HG02852 (cell line): ENCODE results near the gene KNSTRN.

Experiments used
- ATAC-seq: cut with Tn5 transposase; IDR thresholded peaks from one replicate; pipeline ENCODE4 v1.9.1; 2021; ENCODE audit warnings: mild to moderate bottlenecking, moderate library complexity; ENCODE audit not compliant: unreplicated experiment

Gene KNSTRN

DNA sequence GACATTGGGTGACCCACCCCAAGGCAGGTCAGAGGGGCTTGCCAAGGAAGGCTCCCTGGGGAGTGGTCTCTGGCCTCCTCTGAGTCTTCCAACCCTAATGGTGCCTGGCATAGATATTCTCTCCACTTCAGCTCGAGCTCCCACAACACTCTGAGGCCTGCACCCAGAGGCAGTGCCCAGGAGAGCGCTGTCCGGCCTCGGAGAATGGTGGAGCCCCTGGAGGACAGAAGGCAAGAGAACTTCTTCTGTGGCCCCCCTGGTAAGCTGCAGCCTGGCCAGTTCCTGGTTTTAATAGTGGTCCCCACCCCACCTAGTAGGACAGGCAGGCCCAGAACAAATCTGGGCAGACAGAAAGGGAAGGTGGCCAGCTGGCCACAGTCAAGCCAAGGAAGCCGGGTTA lies 17.5 kb upstream of the KNSTRN start:
- ATAC-seq, result no peak

DNA sequence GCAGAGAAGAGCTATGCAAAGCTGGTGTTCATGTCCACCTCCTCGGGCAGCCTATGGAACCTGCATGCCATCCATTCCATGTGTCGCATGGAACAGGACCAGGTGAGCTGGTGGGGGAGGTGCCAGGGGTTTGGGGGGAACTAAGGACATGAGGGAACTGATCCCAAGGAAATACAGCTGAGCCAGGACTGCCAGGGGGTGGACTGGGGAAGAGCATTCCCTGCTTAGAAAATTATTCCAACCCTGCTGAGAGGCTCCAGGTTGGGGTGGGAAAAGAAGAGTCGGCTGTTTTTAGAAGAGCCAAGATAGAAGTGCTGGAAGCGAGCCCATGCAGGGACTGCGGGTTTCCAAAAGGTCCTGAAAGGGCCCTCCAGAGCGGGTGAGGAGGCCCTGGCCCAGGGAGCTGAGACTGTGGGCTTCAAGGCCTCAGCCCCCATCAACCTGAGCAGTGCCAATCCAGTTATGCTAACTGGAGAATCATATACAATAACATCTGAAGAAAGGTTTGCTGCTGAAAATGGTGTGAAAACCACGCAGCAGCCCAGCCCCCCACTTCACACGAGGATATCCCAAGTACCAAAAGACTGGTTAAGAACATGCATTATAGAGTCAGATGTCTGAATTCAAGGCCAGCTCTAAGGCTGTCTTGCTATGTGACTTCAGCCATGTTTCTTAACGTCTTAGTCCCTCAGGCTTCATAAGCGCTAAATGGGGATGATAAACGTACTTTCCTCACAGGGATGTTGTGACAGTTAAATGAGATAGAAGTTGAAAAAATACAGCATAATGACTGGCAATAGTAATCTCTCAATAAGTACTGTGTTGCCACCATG lies 16.7 kb upstream of the KNSTRN start:
- no peak for ATAC-seq

DNA sequence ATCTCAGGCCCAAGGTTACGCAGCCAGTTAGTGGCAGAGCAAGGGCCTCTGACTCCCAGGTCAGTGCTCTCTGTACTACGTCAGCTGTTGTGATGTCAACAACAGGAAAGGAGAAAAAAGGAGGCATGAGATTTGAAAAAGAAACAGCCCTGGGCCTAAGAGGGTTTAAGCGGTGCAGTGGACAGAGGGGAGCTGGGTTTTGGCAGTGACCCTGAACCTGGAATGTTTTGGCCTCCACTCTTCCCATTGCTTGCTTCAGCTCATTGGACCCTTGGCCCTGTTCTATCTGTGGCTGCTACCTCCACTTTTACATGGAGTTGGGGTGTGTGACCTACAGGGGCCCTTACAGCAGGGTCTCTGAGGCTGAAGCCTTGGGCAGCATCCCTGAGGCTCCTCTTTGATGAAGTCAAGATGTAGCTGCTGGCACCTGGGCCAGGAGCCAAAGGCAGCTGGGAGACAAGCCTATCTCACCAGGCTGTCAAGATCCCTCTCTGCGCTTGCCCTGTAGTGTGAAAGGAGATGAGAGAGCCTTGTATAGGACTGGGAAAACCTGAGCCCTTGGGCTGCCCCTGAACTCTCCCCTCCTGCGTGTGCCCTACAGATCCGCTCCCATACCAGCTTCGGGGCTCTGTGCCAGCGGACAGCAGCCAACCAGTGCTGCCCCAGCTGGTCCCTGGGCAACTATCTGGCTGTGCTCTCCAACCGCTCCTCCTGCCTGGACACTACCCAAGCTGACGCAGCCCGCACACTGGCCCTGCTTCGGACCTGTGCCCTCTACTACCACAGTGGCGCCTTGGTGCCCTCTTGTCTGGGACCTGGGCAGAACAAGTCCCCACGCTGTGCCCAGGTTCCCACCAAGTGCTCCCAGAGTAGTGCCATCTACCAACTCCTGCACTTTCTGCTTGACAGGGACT lies 15.8 kb upstream of the KNSTRN start:
- no peak for ATAC-seq

DNA sequence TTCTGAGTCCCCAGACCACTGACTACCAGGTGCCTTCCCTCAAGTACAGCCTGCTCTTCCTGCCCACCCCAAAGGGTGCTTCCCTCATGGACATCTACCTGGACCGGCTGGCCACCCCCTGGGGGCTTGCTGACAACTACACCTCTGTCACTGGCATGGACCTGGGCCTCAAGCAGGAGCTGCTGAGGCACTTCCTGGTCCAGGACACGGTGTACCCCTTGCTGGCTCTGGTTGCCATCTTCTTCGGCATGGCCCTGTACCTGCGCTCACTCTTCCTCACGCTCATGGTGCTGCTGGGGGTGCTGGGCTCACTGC lies 15.2 kb upstream of the KNSTRN start:
- no peak for ATAC-seq

DNA sequence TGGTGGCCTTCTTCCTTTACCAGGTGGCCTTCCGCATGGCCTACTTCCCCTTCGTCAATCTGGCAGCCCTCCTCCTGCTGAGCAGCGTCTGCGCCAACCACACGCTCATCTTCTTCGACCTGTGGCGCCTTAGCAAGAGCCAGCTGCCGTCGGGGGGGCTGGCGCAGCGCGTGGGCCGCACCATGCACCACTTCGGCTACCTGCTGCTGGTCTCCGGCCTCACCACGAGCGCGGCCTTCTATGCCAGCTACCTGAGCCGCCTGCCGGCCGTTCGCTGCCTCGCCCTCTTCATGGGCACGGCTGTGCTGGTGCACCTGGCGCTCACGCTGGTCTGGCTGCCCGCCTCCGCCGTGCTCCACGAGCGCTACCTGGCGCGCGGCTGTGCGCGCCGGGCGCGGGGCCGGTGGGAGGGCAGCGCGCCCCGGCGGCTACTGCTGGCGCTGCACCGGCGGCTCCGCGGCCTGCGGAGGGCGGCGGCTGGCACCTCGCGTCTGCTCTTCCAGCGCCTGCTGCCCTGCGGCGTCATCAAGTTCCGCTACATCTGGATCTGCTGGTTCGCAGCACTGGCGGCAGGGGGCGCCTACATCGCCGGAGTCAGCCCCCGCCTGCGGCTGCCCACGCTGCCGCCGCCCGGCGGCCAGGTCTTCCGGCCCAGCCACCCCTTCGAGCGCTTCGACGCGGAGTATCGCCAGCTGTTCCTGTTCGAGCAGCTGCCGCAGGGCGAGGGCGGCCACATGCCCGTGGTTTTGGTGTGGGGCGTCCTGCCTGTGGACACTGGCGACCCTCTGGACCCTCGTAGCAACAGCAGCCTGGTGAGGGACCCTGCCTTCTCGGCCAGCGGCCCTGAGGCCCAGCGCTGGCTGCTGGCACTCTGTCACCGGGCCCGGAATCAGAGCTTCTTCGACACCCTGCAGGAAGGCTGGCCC lies 14.6 kb upstream of the KNSTRN start:
- ATAC-seq, result peak; percentile 80

DNA sequence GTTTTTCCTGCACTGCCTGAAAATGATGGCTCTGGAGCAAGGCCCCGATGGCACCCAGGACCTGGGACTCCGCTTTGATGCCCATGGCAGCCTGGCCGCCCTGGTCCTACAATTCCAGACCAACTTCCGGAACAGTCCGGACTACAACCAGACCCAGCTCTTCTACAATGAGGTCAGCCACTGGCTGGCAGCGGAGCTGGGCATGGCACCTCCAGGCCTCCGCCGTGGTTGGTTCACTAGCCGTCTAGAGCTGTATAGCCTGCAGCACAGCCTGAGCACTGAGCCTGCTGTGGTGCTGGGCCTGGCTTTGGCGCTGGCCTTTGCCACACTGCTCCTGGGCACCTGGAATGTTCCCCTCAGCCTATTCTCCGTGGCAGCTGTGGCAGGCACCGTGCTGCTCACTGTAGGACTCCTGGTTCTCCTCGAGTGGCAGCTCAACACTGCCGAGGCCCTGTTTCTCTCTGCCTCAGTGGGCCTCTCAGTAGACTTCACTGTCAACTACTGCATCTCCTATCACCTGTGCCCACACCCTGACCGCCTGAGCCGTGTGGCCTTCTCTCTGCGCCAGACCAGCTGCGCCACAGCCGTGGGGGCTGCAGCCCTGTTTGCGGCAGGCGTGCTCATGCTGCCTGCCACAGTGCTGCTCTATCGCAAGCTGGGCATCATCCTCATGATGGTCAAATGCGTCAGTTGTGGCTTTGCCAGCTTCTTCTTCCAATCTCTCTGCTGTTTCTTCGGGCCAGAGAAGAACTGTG lies 13.6 kb upstream of the KNSTRN start:
- no peak for ATAC-seq

DNA sequence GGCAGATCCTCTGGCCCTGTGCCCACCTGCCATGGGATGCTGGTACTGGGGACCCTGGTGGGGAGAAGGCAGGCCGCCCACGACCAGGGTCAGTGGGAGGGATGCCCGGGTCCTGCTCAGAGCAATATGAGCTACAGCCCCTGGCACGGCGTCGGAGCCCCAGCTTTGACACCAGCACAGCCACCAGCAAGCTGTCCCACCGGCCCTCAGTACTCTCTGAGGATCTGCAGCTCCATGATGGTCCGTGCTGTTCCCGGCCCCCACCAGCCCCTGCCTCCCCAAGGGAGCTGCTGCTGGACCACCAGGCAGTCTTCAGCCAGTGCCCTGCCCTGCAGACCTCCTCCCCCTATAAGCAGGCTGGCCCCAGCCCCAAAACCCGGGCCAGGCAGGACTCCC lies 13.0 kb upstream of the KNSTRN start:
- no peak for ATAC-seq

DNA sequence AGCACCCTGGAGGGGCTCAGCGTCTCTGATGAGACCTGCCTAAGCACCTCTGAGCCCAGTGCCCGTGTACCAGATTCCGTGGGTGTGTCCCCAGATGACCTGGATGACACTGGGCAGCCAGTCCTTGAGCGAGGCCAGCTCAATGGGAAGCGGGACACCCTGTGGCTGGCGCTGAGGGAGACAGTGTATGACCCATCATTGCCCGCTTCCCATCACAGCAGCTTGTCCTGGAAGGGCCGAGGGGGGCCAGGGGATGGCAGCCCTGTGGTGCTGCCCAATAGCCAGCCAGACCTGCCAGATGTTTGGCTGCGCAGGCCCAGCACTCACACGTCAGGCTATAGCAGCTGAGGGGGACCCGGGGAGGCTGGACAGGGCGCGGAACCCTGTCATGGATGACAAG lies 12.6 kb upstream of the KNSTRN start:
- no peak for ATAC-seq

DNA sequence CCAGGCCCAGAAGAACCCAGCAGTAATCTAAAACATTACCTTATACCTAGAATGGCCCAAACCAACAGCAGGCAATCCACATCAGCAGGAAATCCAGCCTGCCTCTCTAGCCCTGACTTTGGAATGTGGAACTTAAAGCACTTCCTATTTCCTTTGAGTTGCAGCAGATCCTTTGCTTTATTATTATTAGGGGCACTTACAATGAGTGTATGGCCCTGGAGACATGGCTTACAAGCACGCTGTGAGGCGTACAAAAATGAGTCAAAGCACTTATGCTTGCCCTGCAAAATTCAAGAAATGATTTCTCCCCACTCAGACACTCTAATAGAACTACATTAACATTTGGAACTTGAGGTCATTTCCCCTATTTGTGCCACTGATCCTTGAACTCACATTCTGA lies 9.5 kb upstream of the KNSTRN start:
- no peak for ATAC-seq

DNA sequence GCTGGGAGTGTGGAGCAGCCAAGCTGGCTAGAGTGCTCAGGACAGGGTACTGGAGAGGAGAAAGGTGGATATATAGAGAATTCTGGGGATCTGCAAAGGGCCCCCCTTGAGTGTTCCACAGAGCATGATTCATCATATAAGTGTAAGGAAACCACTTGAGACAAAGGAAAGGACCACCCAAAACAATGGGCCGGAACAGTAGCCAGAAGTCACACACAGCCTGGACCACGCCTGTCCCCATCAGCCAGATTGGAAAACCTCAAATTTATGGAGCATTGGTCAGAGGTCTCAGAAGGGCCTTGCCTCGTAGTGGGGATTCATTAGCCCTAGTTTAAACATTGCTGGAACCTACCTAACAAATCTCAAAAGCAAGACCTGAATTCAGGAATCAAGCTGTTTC lies 4.9 kb upstream of the KNSTRN start:
- no peak for ATAC-seq

DNA sequence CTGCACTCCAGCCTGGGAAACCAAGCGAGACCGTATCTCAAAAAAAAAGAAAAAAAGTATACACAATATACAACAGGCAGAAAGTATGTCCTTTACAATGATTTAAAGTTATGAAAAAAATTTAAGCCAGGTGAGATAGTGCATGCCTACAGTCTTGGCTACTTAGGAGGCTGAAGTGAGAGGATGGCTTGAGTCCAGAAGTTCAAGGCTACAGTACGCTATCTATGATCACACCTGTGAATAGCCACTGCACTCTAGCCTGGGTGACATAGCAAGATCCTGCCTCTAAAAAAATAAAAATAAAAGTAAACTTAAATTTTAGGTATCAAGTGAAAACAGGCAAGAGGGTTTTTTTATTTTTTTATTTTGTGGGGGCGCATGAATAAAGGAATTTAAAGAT lies 3.1 kb upstream of the KNSTRN start:
- ATAC-seq, result no peak

DNA sequence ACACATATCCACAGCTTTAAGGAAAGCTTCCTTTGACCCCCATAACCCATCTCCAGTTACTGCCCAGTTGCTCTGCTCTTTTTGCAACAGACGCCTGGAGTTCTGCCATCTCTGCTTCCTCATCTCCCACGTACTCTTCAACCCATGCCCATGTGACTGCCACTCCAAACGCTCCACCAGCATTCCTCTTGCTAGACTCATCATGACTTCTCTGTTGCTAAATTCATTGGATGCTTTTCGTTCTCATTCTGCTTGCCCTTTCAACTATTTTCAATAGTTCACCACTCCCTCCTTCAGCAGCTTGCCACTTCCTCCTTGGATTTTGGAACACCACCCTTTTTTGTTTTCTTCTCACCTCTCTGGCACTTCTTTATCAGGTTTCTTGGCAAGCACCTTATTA lies 2.7 kb upstream of the KNSTRN start:
- no peak for ATAC-seq

DNA sequence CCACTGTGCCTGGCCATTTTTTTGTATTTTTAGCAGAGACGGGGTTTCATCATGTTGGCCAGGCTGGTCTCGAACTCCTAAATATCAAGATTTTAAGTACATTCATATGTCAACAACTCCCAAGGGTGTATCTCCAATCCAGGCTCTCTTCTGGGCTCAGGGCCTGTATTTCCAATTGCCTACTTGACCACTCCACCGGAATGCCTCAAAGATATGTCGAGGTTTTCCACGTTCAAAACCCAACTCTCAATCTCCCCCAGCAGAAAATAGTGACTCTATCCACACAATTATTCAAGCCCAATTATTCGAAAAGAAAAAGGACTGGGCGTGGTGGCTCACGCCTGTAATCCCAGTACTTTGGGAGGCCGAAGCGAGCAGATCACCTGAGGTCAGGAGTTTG lies 1.9 kb upstream of the KNSTRN start:
- no peak for ATAC-seq

DNA sequence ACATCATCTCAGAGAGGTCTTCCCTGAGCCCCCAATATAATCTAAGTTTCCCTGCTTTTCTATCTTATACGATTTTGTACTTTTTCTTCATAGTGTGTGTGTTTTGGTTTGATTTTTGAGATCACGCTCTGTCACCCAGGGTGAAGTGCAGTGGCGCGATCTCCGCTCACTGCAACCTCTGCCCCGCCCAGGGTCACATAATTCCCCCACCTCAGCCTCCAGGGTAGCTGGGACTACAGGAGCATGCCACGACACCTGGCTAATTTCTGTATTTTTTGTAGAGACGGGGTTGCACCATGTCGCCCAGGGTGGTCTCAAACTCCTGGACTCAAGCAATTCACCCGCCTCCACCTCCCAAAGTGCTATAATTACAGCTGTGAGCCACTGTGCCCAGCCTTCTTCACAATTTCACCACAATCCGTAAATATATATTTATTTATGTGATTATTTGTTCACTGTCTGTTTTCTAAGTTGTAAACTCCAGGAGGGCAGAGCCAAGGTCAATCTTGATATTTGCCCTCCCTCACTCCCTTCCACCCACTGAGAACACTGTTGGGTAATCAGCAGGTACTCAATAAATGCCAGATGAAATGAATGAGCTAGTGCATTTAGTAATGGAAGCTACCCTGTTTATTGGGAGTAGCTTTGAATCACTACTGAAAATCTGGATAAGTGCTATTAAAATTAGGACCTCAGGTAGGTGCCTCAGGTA lies 547 bp upstream of the KNSTRN start:
- ATAC-seq, result no peak

DNA sequence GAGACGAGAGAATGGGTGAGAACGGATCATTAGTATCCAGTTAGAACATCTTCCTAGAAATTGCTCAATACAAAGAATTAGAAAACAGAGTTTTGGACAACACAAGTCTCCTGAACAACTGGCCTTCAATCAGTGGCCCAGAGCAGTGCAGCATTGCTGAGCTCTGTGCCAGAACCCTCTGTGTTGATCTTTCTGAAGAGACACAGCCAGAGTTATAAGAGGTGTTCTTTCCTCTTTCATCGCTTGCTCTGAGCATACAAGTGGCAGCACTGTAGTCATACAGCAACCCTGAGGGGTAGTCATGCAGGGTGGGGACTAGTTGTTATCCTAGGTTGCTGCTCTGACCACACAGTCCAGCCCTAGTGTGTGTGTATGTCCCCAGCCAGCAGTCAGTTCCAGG lies 4.0 kb downstream of the KNSTRN start:
- no peak for ATAC-seq

DNA sequence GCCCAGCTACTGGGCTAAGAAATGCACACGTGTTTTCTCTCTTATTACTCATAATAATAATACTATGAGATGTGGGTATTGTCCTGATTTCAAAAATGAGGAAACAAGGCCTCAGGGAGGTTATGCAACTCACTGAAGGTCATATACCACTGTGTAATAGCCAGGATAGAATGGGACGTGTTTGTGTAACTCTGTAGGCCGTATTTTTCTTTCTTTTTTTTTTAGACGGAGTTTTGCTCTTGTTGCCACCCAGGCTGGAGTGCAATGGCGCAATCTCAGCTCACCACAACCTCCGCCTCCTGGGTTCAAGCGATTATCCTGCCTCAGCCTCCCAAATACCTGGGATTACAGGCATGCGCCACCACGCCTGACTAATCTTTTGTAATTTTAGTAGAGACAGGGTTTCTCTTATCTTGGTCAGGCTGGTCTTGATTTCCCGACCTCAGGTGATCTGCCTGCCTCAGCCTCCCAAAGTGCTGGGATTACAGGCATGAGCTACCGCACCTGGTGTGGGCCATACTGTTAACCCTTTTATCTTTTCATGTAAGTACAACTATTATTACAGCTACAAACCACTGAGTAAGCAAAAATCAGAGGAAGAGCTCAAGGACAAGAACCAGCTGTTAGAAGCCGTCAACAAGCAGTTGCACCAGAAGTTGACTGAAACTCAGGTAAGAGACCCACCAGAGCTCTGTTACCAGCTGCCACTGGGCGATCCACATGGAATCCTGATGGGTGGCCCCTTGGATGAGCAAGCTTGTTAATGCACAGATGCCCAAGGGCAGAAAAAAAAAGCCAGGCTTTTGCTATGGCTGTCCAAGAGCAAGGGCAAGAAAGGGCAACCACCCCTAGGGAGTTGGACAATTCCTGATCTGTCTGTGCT lies 6.7 kb downstream of the KNSTRN start:
- ATAC-seq, result no peak

DNA sequence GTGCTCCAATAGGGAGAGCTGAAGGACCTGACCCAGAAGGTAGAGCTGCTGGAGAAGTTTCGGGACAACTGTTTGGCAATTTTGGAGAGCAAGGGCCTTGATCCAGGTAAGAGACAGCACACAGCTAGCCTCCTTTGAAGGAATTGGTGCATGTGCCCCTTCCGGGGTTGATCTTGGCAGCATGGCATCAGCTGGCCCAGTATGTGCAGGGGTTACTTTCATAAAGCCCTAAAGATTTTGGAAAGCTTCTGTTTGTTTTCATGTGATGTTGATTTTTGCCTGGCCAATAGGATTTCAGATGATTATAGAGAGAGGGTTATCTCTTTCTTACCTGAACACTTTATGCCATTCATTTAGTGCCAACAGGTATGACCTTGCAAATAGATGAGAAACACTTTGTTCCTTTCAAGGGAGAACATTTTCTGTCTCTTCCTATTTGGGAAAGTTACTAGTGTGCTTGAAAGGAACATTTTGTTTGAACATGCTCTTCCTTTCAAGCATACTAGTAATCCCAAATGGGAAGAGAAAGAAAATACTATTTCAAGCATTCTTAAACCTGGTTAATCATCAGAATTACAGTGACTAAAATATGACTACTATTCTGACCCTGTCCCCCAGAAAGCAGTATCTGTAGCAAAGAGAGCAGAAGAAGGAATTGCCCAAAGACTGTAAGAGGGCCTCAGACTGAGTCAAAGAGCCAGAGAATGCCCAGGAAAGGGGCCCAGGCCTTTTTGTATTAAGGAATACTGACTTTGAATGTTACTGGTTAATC lies 7.5 kb downstream of the KNSTRN start:
- no peak for ATAC-seq
